Activated B cell treated with CpG ODN at 0.5 μM for 24 hours (primary cell): ENCODE data around the gene ASXL1. TPM values are rescaled to one million over a fixed set of nuclear protein-coding genes. Genes with fewer than 3 reads are reported as not detected.
"Not testable (repeated sequence)": the region's sequence is repeated elsewhere in the genome, so short reads cannot be mapped to it uniquely, and the experiment has no call there.

Source experiments
- ATAC-seq: fragments of 200-7000 bp; cut with Tn5 transposase; one replicate; pipeline ENCODE4 v1.10.0; 2021; ENCODE audit warnings: low read depth, mild to moderate bottlenecking, moderate library complexity
- CTCF ChIA-PET: fragments of 350-600 bp; sonication (Branson Sonifier 250); formaldehyde crosslinking; loops from one replicate; lab custom pipeline; 2021; ENCODE audit warnings: antibody characterized with exemption; lab: Charles Lee
- POLR2A ChIA-PET: fragments of 350-600 bp; sonication (Branson Sonifier 250); formaldehyde crosslinking; loops from one replicate; lab custom pipeline; 2021; ENCODE audit warnings: antibody characterized with exemption; lab: Charles Lee
- DNase-seq: peaks from one replicate; pipeline ENCODE4 v3.0.0; 2022
- H3K27ac Mint-ChIP-seq: one replicate; pipeline ENCODE4 v1.8.0; 2020; ENCODE audit warnings: mixed read lengths
- H3K27me3 Mint-ChIP-seq: one replicate; pipeline ENCODE4 v1.8.0; 2021; ENCODE audit warnings: mixed read lengths
- H3K36me3 Mint-ChIP-seq: one replicate; pipeline ENCODE4 v1.8.0; 2021; ENCODE audit warnings: low read depth, mixed read lengths
- H3K4me1 Mint-ChIP-seq: one replicate; pipeline ENCODE4 v1.8.0; 2021; ENCODE audit warnings: mixed read lengths
- H3K4me3 Mint-ChIP-seq: one replicate; pipeline ENCODE4 v1.8.0; 2020; ENCODE audit warnings: mild to moderate bottlenecking, mixed read lengths
- H3K9me3 Mint-ChIP-seq: one replicate; pipeline ENCODE4 v1.8.0; 2020; ENCODE audit warnings: mixed read lengths
- CTCF ChIP-seq: fragments of 200-600 bp; IDR thresholded peaks from one replicate; pipeline ENCODE4 v1.8.0; 2022; ENCODE audit warnings: antibody characterized with exemption, mild to moderate bottlenecking
- intact Hi-C: fragments of 100-400 bp; cut with micrococcal nuclease; formaldehyde crosslinking; loops from one replicate; pipeline ENCODE4 v1.15.1; 2024
- total RNA-seq: library from RNA; stranded (reverse); gene quantifications from 2 replicates; pipeline ENCODE4 v1.2.3, GENCODE V29; 2022

ASXL1 gene
- total RNA-seq, 1 donor from 2014 or later, result 169 TPM

GRCh38 chr20:32396646-32397160 lies 38.6 kb downstream of the ASXL1 start:
- Mint-ChIP-seq H3K36me3 (peaks cover 66% of the 10 kb centered on the region), H3K4me3 (no peak overlapping the region), H3K4me1 (peaks cover 23% of the 10 kb centered on the region), H3K9me3 (peaks cover 9% of the 10 kb centered on the region), H3K27ac (no peak overlapping the region), H3K27me3 (no peaks in the 10 kb centered on the region)
- ChIA-PET CTCF (interaction anchor here (0.7 kb wide), 1 partner anchor 33 kb away, joined by 3 read pairs; no protein-coding TSS in a partner anchor), POLR2A (interaction anchor here (0.7 to 1.3 kb wide), 2 partner anchors 46 to 51 kb away, joined by 4 to 5 read pairs; no protein-coding TSS in a partner anchor)
- TF ChIP-seq CTCF, result no peak
- intact Hi-C loops, result no loop called here
- DNase-seq (no peak), ATAC-seq (no peak)

GRCh38 chr20:32397567-32398084 lies 39.5 kb downstream of the ASXL1 start:
- Mint-ChIP-seq H3K27me3 (no peaks in the 10 kb centered on the region), H3K4me3 (no peak overlapping the region), H3K9me3 (peaks cover 9% of the 10 kb centered on the region), H3K27ac (no peak overlapping the region), H3K4me1 (peaks cover 24% of the 10 kb centered on the region), H3K36me3 (peaks cover 69% of the 10 kb centered on the region)
- ChIA-PET POLR2A (interaction anchor here (1.3 kb wide), 1 partner anchor 47 kb away, joined by 4 read pairs; no protein-coding TSS in a partner anchor), CTCF (no interaction called here)
- no peak for TF ChIP-seq CTCF
- intact Hi-C loops, result no loop called here
- no peak for ATAC-seq
- no peak for DNase-seq

GRCh38 chr20:32400476-32400875 lies 42.3 kb downstream of the ASXL1 start:
- POLR2A ChIA-PET, result interaction anchor here (0.9 kb wide), 1 partner anchor 41 kb away, joined by 3 read pairs; no protein-coding TSS in a partner anchor
- intact Hi-C loops, result no loop called here
- DNase-seq, result no peak
- CTCF ChIA-PET, result interaction anchor here (0.7 kb wide), 1 partner anchor 8 kb away, joined by 3 read pairs; no protein-coding TSS in a partner anchor
- Mint-ChIP-seq H3K36me3 (peaks cover 60% of the 10 kb centered on the region), H3K4me1 (peaks cover 21% of the 10 kb centered on the region), H3K9me3 (peaks cover 4% of the 10 kb centered on the region), H3K27ac (no peak overlapping the region), H3K27me3 (no peaks in the 10 kb centered on the region), H3K4me3 (no peak overlapping the region)
- ATAC-seq, result no peak
- TF ChIP-seq CTCF, result no peak

GRCh38 chr20:32404017-32404416 lies 45.9 kb downstream of the ASXL1 start:
- Mint-ChIP-seq H3K27ac (no peak overlapping the region), H3K36me3 (peaks cover 61% of the 10 kb centered on the region), H3K27me3 (no peaks in the 10 kb centered on the region), H3K9me3 (no peaks in the 10 kb centered on the region), H3K4me1 (peaks cover 28% of the 10 kb centered on the region), H3K4me3 (no peak overlapping the region)
- intact Hi-C loops, result no loop called here
- no peak for TF ChIP-seq CTCF
- ChIA-PET CTCF (interaction anchor here (1.2 kb wide), 1 partner anchor 12 kb away, joined by 3 read pairs; no protein-coding TSS in a partner anchor), POLR2A (interaction anchor here (1.2 kb wide), 1 partner anchor 17 kb away, joined by 6 read pairs; no protein-coding TSS in a partner anchor)
- no peak for ATAC-seq
- no peak for DNase-seq

GRCh38 chr20:32406701-32407100 lies 48.6 kb downstream of the ASXL1 start:
- TF ChIP-seq CTCF, result no peak
- Mint-ChIP-seq H3K27me3 (no peaks in the 10 kb centered on the region), H3K4me1 (peaks cover 26% of the 10 kb centered on the region), H3K36me3 (peaks cover 49% of the 10 kb centered on the region), H3K4me3 (no peak overlapping the region), H3K9me3 (no peaks in the 10 kb centered on the region), H3K27ac (peak overlapping the region; percentile 4)
- ATAC-seq (no peak), DNase-seq (no peak)
- intact Hi-C loops, result no loop called here
- CTCF ChIA-PET, result no interaction called here
- POLR2A ChIA-PET, result no interaction called here

GRCh38 chr20:32407131-32407750 lies 49.1 kb downstream of the ASXL1 start:
- CTCF ChIA-PET, result not testable (repeated sequence)

More at GRCh38 chr20:32407131-32407750, 49.1 kb downstream of the ASXL1 start:
- H3K27me3 Mint-ChIP-seq, POLR2A ChIA-PET, intact Hi-C loops, ATAC-seq, H3K4me3 Mint-ChIP-seq, H3K9me3 Mint-ChIP-seq, H3K27ac Mint-ChIP-seq, DNase-seq: not testable (repeated sequence)
- Mint-ChIP-seq H3K4me1 (peaks cover 29% of the 10 kb centered on the region), H3K36me3 (peaks cover 49% of the 10 kb centered on the region)
